Neutrophil (primary cell): Measurements from ENCODE around the gene IFI6.

Source experiments
- H3K27ac ChIP-seq: fragments of 200-600 bp; sonication (generic); 2 replicates; pipeline ENCODE4 v1.5.1; 2016; ENCODE audit warnings: mild to moderate bottlenecking, moderate library complexity
- H3K27me3 ChIP-seq: fragments of 200-600 bp; sonication (generic); 2 replicates; pipeline ENCODE4 v1.6.0; 2016; ENCODE audit warnings: mild to moderate bottlenecking
- H3K36me3 ChIP-seq: fragments of 200-600 bp; sonication (generic); 2 replicates; pipeline ENCODE4 v1.5.1; 2017
- H3K4me1 ChIP-seq, 2 experiments: fragments of 200-600 bp in 1 of 2; sonication (generic) in 1 of 2; 1 replicate in 1 of 2; 2 replicates in 1 of 2; pipeline versions ENCODE4 v1.5.1 to v1.6.1; 2013 to 2016; ENCODE audit warnings: low read depth in 1 of 2, low read length in 1 of 2, mild to moderate bottlenecking in 1 of 2, moderate library complexity in 1 of 2; ENCODE audit not compliant: control insufficient read depth in 1 of 2, insufficient read depth in 1 of 2
- H3K4me3 ChIP-seq, 2 experiments: fragments of 200-600 bp in 1 of 2; sonication (generic) in 1 of 2; 1 replicate in 1 of 2; 2 replicates in 1 of 2; pipeline ENCODE4 v1.5.1; 2013 to 2016; ENCODE audit warnings: low read depth in 1 of 2, low read length in 1 of 2, mild to moderate bottlenecking in 1 of 2, moderate library complexity in 1 of 2
- H3K9me3 ChIP-seq: fragments of 200-600 bp; sonication (generic); 2 replicates; pipeline ENCODE4 v1.5.1; 2016
- TF ChIP-seq, protein P1 (sequence below): fragments of 200-600 bp; sonication (generic); IDR thresholded peaks from 2 replicates; pipeline ENCODE4 v1.5.1; 2016; ENCODE audit warnings: antibody characterized with exemption

IFI6 gene

GRCh38 chr1:27658951-27659496, 13.0 kb downstream of the IFI6 start:
- TF ChIP-seq, protein P1, sequence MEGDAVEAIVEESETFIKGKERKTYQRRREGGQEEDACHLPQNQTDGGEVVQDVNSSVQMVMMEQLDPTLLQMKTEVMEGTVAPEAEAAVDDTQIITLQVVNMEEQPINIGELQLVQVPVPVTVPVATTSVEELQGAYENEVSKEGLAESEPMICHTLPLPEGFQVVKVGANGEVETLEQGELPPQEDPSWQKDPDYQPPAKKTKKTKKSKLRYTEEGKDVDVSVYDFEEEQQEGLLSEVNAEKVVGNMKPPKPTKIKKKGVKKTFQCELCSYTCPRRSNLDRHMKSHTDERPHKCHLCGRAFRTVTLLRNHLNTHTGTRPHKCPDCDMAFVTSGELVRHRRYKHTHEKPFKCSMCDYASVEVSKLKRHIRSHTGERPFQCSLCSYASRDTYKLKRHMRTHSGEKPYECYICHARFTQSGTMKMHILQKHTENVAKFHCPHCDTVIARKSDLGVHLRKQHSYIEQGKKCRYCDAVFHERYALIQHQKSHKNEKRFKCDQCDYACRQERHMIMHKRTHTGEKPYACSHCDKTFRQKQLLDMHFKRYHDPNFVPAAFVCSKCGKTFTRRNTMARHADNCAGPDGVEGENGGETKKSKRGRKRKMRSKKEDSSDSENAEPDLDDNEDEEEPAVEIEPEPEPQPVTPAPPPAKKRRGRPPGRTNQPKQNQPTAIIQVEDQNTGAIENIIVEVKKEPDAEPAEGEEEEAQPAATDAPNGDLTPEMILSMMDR, result no peak
- H3K4me3 ChIP-seq, result peak overlapping the region; percentile 60 to 75
- H3K36me3 ChIP-seq, result no peaks in the 10 kb centered on the region
- H3K4me1 ChIP-seq, result peaks cover 56 to 58% of the 10 kb centered on the region in 2 experiments
- H3K27me3 ChIP-seq, result no peaks in the 10 kb centered on the region
- H3K9me3 ChIP-seq, result no peaks in the 10 kb centered on the region
- H3K27ac ChIP-seq, result peak overlapping the region; percentile 90

- no peaks in the 10 kb centered on the region for H3K9me3 ChIP-seq
- H3K27ac ChIP-seq, result peak overlapping the region; percentile 67
- TF ChIP-seq, protein P1, result no peak
Measured at GRCh38 chr1:27656157-27656893, 15.7 kb downstream of the IFI6 start.

DNA sequence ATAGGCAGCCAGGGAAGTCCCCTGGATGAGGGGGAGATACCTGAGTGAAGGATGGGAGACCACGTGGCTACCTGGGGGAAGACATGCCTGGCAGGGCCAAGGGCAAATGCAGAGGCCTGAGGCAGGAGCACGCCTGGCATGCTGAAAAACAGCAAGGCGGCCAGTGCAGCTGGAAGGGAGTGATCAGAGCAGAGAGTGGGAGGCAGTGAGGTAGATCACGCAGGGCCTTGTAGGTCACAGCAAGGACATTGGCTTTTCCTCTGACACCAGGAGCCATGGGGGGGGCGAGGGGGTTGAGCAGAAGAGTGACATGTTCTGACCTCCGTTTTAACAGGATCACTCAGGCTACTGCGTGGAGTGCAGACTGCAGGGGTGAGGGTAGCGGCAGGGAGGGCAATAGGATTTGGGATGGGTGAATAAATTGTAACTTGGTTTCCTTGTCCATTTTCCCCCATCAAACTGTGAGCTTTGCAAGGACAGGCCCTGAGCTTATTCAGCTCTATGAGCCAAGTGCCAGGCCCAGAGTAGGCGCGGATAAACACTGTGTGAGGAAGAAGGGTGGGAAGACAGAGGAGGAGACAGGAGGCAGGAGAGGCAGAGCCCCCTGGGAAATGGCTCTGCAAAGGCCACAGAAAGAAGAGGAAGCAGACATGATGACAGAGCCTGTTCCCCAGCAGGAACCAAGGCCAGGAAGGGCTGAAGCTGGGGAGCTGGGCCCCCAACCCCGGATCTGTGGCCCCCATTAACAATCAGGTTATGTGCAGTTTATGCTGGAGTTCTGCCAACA, 16.6 kb downstream of the IFI6 start:
- H3K4me3 ChIP-seq, result no peak overlapping the region
- H3K27ac ChIP-seq, result peak overlapping the region; percentile 67
- H3K27me3 ChIP-seq, result no peaks in the 10 kb centered on the region
- H3K4me1 ChIP-seq, result peaks cover 54 to 61% of the 10 kb centered on the region in 2 experiments
- TF ChIP-seq, protein P1, result no peak
- no peaks in the 10 kb centered on the region for H3K36me3 ChIP-seq
- H3K9me3 ChIP-seq, result no peaks in the 10 kb centered on the region

More at GRCh38 chr1:27656157-27656893, 15.7 kb downstream of the IFI6 start:
- Histone ChIP-seq H3K4me3 (no peak overlapping the region), H3K36me3 (no peaks in the 10 kb centered on the region), H3K4me1 (peaks cover 50 to 57% of the 10 kb centered on the region in 2 experiments), H3K27me3 (no peaks in the 10 kb centered on the region)

DNA sequence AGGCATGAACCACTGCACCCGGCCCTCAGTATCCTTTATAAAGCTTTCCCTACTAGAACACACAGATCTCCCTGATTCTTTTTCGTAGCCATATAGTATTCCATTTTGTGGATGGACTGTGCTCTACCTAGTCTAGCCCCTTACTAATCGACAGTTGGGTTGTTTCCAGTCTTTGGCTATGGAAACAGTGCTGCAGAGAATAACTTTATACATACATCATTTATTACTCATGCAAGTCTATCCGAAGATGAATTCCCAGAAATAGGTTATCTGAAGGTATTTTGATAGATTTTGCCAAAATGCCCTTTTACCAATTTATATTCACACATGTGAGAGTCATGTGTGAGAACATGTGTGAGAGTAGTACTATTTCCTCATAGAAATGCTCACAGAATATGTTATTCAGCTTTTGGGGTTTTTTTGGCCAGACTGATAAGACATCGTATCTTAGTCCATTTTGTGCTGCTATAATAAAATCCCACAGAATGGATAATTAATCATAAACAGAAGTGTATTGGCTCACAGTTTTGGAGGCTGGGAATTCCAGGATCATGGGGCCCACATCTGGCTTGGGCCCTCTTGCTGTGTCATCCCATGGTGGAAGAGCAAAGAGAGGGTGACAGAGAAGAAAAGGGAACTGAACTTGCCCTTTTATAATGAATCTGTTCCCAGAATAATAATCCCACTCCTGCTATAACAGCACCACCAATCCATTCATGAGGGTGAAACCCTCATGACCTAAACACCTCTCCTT, 19.7 kb downstream of the IFI6 start:
- no peaks in the 10 kb centered on the region for H3K27me3 ChIP-seq
- no peaks in the 10 kb centered on the region for H3K36me3 ChIP-seq
- no peak overlapping the region for H3K4me3 ChIP-seq
- no peaks in the 10 kb centered on the region for H3K9me3 ChIP-seq
- H3K4me1 ChIP-seq, result peaks cover 62 to 75% of the 10 kb centered on the region in 2 experiments
- TF ChIP-seq, protein P1, result no peak
- peak overlapping the region; percentile 54 for H3K27ac ChIP-seq

DNA sequence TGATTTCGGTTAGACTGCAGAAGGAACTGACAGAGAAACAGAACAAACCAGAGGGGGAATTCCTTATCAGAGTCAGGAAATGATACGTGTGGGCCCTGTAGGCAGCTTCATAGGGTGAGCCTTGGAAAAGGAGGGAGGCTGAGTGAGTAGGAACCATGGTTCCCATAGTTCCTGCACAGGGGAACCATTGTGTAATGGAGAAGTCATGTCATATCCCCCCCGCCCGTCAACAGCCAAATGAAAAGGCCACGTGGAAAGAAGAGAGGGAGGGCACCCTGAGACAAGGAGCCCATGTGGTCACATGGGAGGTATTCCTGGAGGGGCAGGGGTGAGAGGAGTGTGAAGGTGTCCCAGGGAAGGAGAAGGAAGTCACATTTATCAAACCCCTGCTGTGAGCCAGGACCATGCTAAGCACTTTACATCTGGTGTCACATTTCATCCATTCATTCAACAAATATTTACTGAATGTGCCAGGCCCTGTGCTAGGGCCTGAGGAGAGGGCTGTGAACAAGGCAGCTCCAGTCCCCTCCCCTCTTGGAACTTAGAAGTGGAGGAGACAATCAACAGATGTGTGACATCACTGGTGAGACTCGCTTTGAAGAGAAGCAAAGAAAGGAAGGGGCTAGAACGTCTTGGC, 21.3 kb downstream of the IFI6 start:
- H3K4me3 ChIP-seq, result no peak overlapping the region
- no peaks in the 10 kb centered on the region for H3K9me3 ChIP-seq
- H3K27ac ChIP-seq, result peak overlapping the region; percentile 61
- TF ChIP-seq, protein P1, result no peak
- H3K36me3 ChIP-seq, result no peaks in the 10 kb centered on the region
- peaks cover 67 to 80% of the 10 kb centered on the region in 2 experiments for H3K4me1 ChIP-seq
- H3K27me3 ChIP-seq, result no peaks in the 10 kb centered on the region
